ENCODE measurements around the gene DUSP6.
A peak's percentile ranks its signal among the peaks of the same experiment; 100 is the strongest.

Gene DUSP6

GRCh38 chr12:89334548-89335169 lies 17.6 kb downstream of the DUSP6 start:
- Mint-ChIP-seq H3K27ac (no peak overlapping the region), H3K27me3 (no peaks in the 10 kb centered on the region), H3K9me3 (peaks cover 10% of the 10 kb centered on the region), H3K36me3 (ENCODE audit: low read depth) (peaks cover 5% of the 10 kb centered on the region), H3K4me1 (ENCODE audit: low read depth) (peaks cover 19% of the 10 kb centered on the region), H3K4me3 (no peak overlapping the region)

GRCh38 chr12:89333564-89334252 lies 18.6 kb downstream of the DUSP6 start:
- Mint-ChIP-seq H3K4me3 (peak overlapping the region; percentile 16), H3K27ac (peak overlapping the region; percentile 80), H3K36me3 (ENCODE audit: low read depth) (peaks cover 5% of the 10 kb centered on the region), H3K4me1 (ENCODE audit: low read depth) (peaks cover 19% of the 10 kb centered on the region), H3K27me3 (no peaks in the 10 kb centered on the region), H3K9me3 (peaks cover 13% of the 10 kb centered on the region)

- Mint-ChIP-seq H3K27me3 (no peaks in the 10 kb centered on the region), H3K9me3 (peaks cover 13% of the 10 kb centered on the region), H3K4me3 (no peak overlapping the region), H3K4me1 (ENCODE audit: low read depth) (peaks cover 18% of the 10 kb centered on the region), H3K36me3 (ENCODE audit: low read depth) (peaks cover 5% of the 10 kb centered on the region), H3K27ac (no peak overlapping the region)
Observed at GRCh38 chr12:89328151-89329030, 23.9 kb downstream of the DUSP6 start.

GRCh38 chr12:89327486-89328094 lies 24.7 kb downstream of the DUSP6 start:
- H3K27me3 Mint-ChIP-seq: no peaks in the 10 kb centered on the region
- H3K4me1 Mint-ChIP-seq (ENCODE audit: low read depth): peaks cover 10% of the 10 kb centered on the region
- peaks cover 5% of the 10 kb centered on the region for H3K36me3 Mint-ChIP-seq (ENCODE audit: low read depth)
- peaks cover 13% of the 10 kb centered on the region for H3K9me3 Mint-ChIP-seq
- H3K27ac Mint-ChIP-seq: no peak overlapping the region
- H3K4me3 Mint-ChIP-seq: no peak overlapping the region

- Mint-ChIP-seq H3K27me3 (no peaks in the 10 kb centered on the region), H3K4me1 (ENCODE audit: low read depth) (peaks cover 9% of the 10 kb centered on the region), H3K9me3 (peaks cover 13% of the 10 kb centered on the region), H3K36me3 (ENCODE audit: low read depth) (peaks cover 5% of the 10 kb centered on the region), H3K4me3 (no peak overlapping the region), H3K27ac (no peak overlapping the region)
Observed at GRCh38 chr12:89326239-89327040, 25.9 kb downstream of the DUSP6 start.

- H3K4me3 Mint-ChIP-seq: no peak overlapping the region
- H3K4me1 Mint-ChIP-seq (ENCODE audit: low read depth): peaks cover 9% of the 10 kb centered on the region
- peaks cover 5% of the 10 kb centered on the region for H3K9me3 Mint-ChIP-seq
- peaks cover 2% of the 10 kb centered on the region for H3K36me3 Mint-ChIP-seq (ENCODE audit: low read depth)
- H3K27ac Mint-ChIP-seq: peak overlapping the region; percentile 6
- H3K27me3 Mint-ChIP-seq: no peaks in the 10 kb centered on the region
Observed at GRCh38 chr12:89325495-89325894, 26.8 kb downstream of the DUSP6 start.

GRCh38 chr12:89324437-89324836 lies 27.9 kb downstream of the DUSP6 start:
- Mint-ChIP-seq H3K4me3 (no peak overlapping the region), H3K4me1 (ENCODE audit: low read depth) (peaks cover 9% of the 10 kb centered on the region), H3K36me3 (ENCODE audit: low read depth) (no peaks in the 10 kb centered on the region), H3K27me3 (no peaks in the 10 kb centered on the region), H3K9me3 (peaks cover 4% of the 10 kb centered on the region), H3K27ac (no peak overlapping the region)

- H3K4me3 Mint-ChIP-seq: no peak overlapping the region
- no peaks in the 10 kb centered on the region for H3K36me3 Mint-ChIP-seq (ENCODE audit: low read depth)
- no peak overlapping the region for H3K27ac Mint-ChIP-seq
- H3K9me3 Mint-ChIP-seq: no peaks in the 10 kb centered on the region
- H3K27me3 Mint-ChIP-seq: no peaks in the 10 kb centered on the region
- H3K4me1 Mint-ChIP-seq (ENCODE audit: low read depth): peaks cover 9% of the 10 kb centered on the region
Observed at GRCh38 chr12:89323568-89324218, 28.6 kb downstream of the DUSP6 start.

- H3K9me3 Mint-ChIP-seq: no peaks in the 10 kb centered on the region
Observed at GRCh38 chr12:89320735-89321134, 31.6 kb downstream of the DUSP6 start.

GRCh38 chr12:89319606-89320005 lies 32.7 kb downstream of the DUSP6 start:
- peaks cover 8% of the 10 kb centered on the region for H3K4me1 Mint-ChIP-seq (ENCODE audit: low read depth)
- no peak overlapping the region for H3K27ac Mint-ChIP-seq
- H3K4me3 Mint-ChIP-seq: no peak overlapping the region
- H3K36me3 Mint-ChIP-seq (ENCODE audit: low read depth): no peaks in the 10 kb centered on the region
- H3K9me3 Mint-ChIP-seq: no peaks in the 10 kb centered on the region
- no peaks in the 10 kb centered on the region for H3K27me3 Mint-ChIP-seq

More at GRCh38 chr12:89320735-89321134, 31.6 kb downstream of the DUSP6 start:
- Mint-ChIP-seq H3K36me3 (ENCODE audit: low read depth) (no peaks in the 10 kb centered on the region), H3K4me1 (ENCODE audit: low read depth) (peaks cover 8% of the 10 kb centered on the region), H3K4me3 (no peak overlapping the region), H3K27ac (no peak overlapping the region), H3K27me3 (no peaks in the 10 kb centered on the region)

- Mint-ChIP-seq H3K9me3 (no peaks in the 10 kb centered on the region), H3K4me3 (no peak overlapping the region), H3K27ac (no peak overlapping the region), H3K4me1 (ENCODE audit: low read depth) (peaks cover 11% of the 10 kb centered on the region), H3K36me3 (ENCODE audit: low read depth) (no peaks in the 10 kb centered on the region), H3K27me3 (no peaks in the 10 kb centered on the region)
Observed at GRCh38 chr12:89319122-89319521, 33.2 kb downstream of the DUSP6 start.

GRCh38 chr12:89316705-89317139 lies 35.6 kb downstream of the DUSP6 start:
- H3K27ac Mint-ChIP-seq: no peak overlapping the region
- no peaks in the 10 kb centered on the region for H3K9me3 Mint-ChIP-seq
- H3K36me3 Mint-ChIP-seq (ENCODE audit: low read depth): no peaks in the 10 kb centered on the region
- H3K4me1 Mint-ChIP-seq (ENCODE audit: low read depth): peaks cover 14% of the 10 kb centered on the region
- H3K27me3 Mint-ChIP-seq: no peaks in the 10 kb centered on the region
- H3K4me3 Mint-ChIP-seq: no peak overlapping the region

- no peaks in the 10 kb centered on the region for H3K27me3 Mint-ChIP-seq
- no peak overlapping the region for H3K4me3 Mint-ChIP-seq
- H3K9me3 Mint-ChIP-seq: no peaks in the 10 kb centered on the region
- H3K27ac Mint-ChIP-seq: no peak overlapping the region
- peaks cover 26% of the 10 kb centered on the region for H3K4me1 Mint-ChIP-seq (ENCODE audit: low read depth)
- no peaks in the 10 kb centered on the region for H3K36me3 Mint-ChIP-seq (ENCODE audit: low read depth)
Observed at GRCh38 chr12:89314060-89314761, 38.1 kb downstream of the DUSP6 start.

Measured in stimulated activated naive CD8-positive, alpha-beta T cell treated with anti-CD3 and anti-CD28 coated beads, Interleukin-15, Interleukin-2, amounts not matched to agents 100 ng/mL and 50 ng/mL, for 24 hours (primary cell).